GM23338 (cell line): ENCODE data around the gene GRAMD1A. TPM values are rescaled to one million over a fixed set of nuclear protein-coding genes. Genes with fewer than 3 reads are reported as not detected.
"Not testable (repeated sequence)": the region's sequence is repeated elsewhere in the genome, so short reads cannot be mapped to it uniquely, and the experiment has no call there.

Source experiments
- ATAC-seq: fragments of 200-7000 bp; cut with Tn5 transposase; 3 replicates; pipeline ENCODE4 v1.9.1; 2020
- DNase-seq: peaks from one replicate; pipeline ENCODE4 v3.0.0-alpha.2; 2015; ENCODE audit warnings: low spot score
- H2AFZ ChIP-seq: fragments of 200-600 bp; sonication (generic); 2 replicates; pipeline ENCODE4 v1.8.0; 2016; ENCODE audit warnings: antibody characterized with exemption, mild to moderate bottlenecking, moderate library complexity
- H3F3A ChIP-seq: fragments of 200-600 bp; sonication (generic); replicated peaks from 2 replicates; pipeline ENCODE4 v1.8.0; 2017; ENCODE audit warnings: antibody characterized with exemption, mixed run types, low read depth
- H3K27ac ChIP-seq: fragments of 200-600 bp; sonication (generic); 2 replicates; pipeline ENCODE4 v1.6.1; 2016; ENCODE audit warnings: low read depth
- H3K27me3 ChIP-seq: fragments of 200-600 bp; sonication (generic); 2 replicates; pipeline ENCODE4 v1.8.0; 2016; ENCODE audit warnings: mild to moderate bottlenecking, mixed run types, moderate library complexity; ENCODE audit not compliant: insufficient read depth
- H3K36me3 ChIP-seq: fragments of 200-600 bp; sonication (generic); 2 replicates; pipeline ENCODE4 v1.8.0; 2016; ENCODE audit warnings: mild to moderate bottlenecking; ENCODE audit not compliant: insufficient read depth
- H3K4me1 ChIP-seq: fragments of 200-600 bp; sonication (generic); 2 replicates; pipeline ENCODE4 v1.8.0; 2016; ENCODE audit warnings: mild to moderate bottlenecking, moderate library complexity; ENCODE audit not compliant: insufficient read depth
- H3K4me2 ChIP-seq: fragments of 200-600 bp; sonication (generic); 2 replicates; pipeline ENCODE4 v1.7.1; 2017; ENCODE audit warnings: mixed run types
- H3K4me3 ChIP-seq: fragments of 200-600 bp; sonication (generic); 2 replicates; pipeline ENCODE4 v1.6.1; 2016; ENCODE audit warnings: mixed run types
- H3K79me2 ChIP-seq: fragments of 200-600 bp; sonication (generic); replicated peaks from 2 replicates; pipeline ENCODE4 v1.8.0; 2017; ENCODE audit warnings: mild to moderate bottlenecking; ENCODE audit not compliant: insufficient read depth
- H3K9me2 ChIP-seq: fragments of 200-600 bp; sonication (generic); 2 replicates; pipeline ENCODE4 v1.8.0; 2017; ENCODE audit not compliant: insufficient read depth
- H4K20me1 ChIP-seq: fragments of 200-600 bp; sonication (generic); replicated peaks from 2 replicates; pipeline ENCODE4 v1.8.0; 2017; ENCODE audit warnings: mild to moderate bottlenecking; ENCODE audit not compliant: insufficient read depth
- H3K27ac Mint-ChIP-seq: 2 replicates; pipeline ENCODE4 v1.8.0; 2020; ENCODE audit warnings: inconsistent platforms, mild to moderate bottlenecking, moderate library complexity, mixed read lengths
- H3K27me3 Mint-ChIP-seq: 3 replicates; pipeline ENCODE4 v1.8.0; 2022; ENCODE audit warnings: low read depth, mild to moderate bottlenecking, moderate library complexity, mixed read lengths, inconsistent platforms; ENCODE audit not compliant: insufficient read depth, poor library complexity
- H3K36me3 Mint-ChIP-seq: 3 replicates; pipeline ENCODE4 v1.8.0; 2021; ENCODE audit warnings: low read depth, mild to moderate bottlenecking, inconsistent platforms, moderate library complexity, mixed read lengths
- H3K4me1 Mint-ChIP-seq: 3 replicates; pipeline ENCODE4 v1.8.0; 2020; ENCODE audit warnings: mild to moderate bottlenecking, inconsistent platforms, mixed read lengths
- H3K4me3 Mint-ChIP-seq: 3 replicates; pipeline ENCODE4 v1.8.0; 2021; ENCODE audit warnings: moderate library complexity, mild to moderate bottlenecking, inconsistent platforms, mixed read lengths
- H3K9me3 Mint-ChIP-seq: 3 replicates; pipeline ENCODE4 v1.8.0; 2020; ENCODE audit warnings: moderate library complexity, mild to moderate bottlenecking, inconsistent platforms, mixed read lengths
- CREB1 ChIP-seq: fragments of 250-450 bp; sonication (Bioruptor Pico); IDR thresholded peaks from 2 replicates; pipeline ENCODE4 v1.5.0; 2020; ENCODE audit warnings: low read depth, mild to moderate bottlenecking, moderate library complexity
- CTCF ChIP-seq, 2 experiments: fragments of 200-600 bp in 1 of 2; sonication (generic) in 1 of 2; conservative IDR thresholded peaks; 2 replicates each; pipeline versions ENCODE4 v1.5.1 to v1.6.1; 2016 to 2017; ENCODE audit warnings: antibody characterized with exemption in 2 of 2, low read depth in 2 of 2, mild to moderate bottlenecking in 2 of 2, moderate library complexity in 1 of 2
- ETS1 ChIP-seq: IDR thresholded peaks from 2 replicates; pipeline ENCODE4 v1.6.1; 2016; ENCODE audit warnings: antibody characterized with exemption
- EZH2phosphoT487 ChIP-seq: fragments of 200-600 bp; sonication (generic); IDR thresholded peaks from one replicate; pipeline ENCODE4 v1.8.1; 2018; ENCODE audit warnings: antibody characterized with exemption; ENCODE audit not compliant: unreplicated experiment
- NANOG ChIP-seq: IDR thresholded peaks from 2 replicates; pipeline ENCODE4 v1.6.1; 2016; ENCODE audit warnings: antibody characterized with exemption, borderline replicate concordance
- POLR2AphosphoS5 ChIP-seq: IDR thresholded peaks from 2 replicates; pipeline ENCODE4 v1.6.1; 2016; ENCODE audit warnings: antibody characterized with exemption, low read depth
- REST ChIP-seq: IDR thresholded peaks from one replicate; pipeline ENCODE4 v1.6.1; 2018; ENCODE audit warnings: antibody characterized with exemption; ENCODE audit not compliant: unreplicated experiment
- STAT1 ChIP-seq: IDR thresholded peaks from one replicate; pipeline ENCODE4 v1.6.1; 2016; ENCODE audit warnings: antibody characterized with exemption; ENCODE audit not compliant: unreplicated experiment
- ZNF331 ChIP-seq: fragments of 250-450 bp; sonication (Bioruptor Pico); IDR thresholded peaks from 2 replicates; pipeline ENCODE4 v1.5.0; 2020; ENCODE audit warnings: low read depth, mild to moderate bottlenecking, moderate library complexity
- ZNF462 ChIP-seq: fragments of 250-450 bp; sonication (Bioruptor Pico); IDR thresholded peaks from 2 replicates; pipeline ENCODE4 v1.5.0; 2020; ENCODE audit warnings: mild to moderate bottlenecking, moderate library complexity
- polyA plus RNA-seq: library from polyadenylated mRNA; unstranded; fragments of >200 nt; fragmentation: Nextera tagmentation; extraction: Ambion mirVana; gene quantifications from 2 replicates; pipeline ENCODE4 v1.2.1, GENCODE V29; 2016
- total RNA-seq: library from RNA; depleted of rRNA; stranded (reverse); fragments of >200 nt; shearing (Covaris generic); gene quantifications from 2 replicates; pipeline ENCODE4 v1.2.3, GENCODE V29; 2014

The GRAMD1A gene
- total and polyA plus RNA-seq, 2 experiments from 2014 or later, result 122 to 174 TPM

- peaks cover 17% of the 10 kb centered on the region for H3K27me3 Mint-ChIP-seq
- not testable (repeated sequence) for H3K4me3 ChIP-seq, H3F3A ChIP-seq, H3K9me2 ChIP-seq, ATAC-seq, H3K27ac ChIP-seq, H2AFZ ChIP-seq, H3K4me3 Mint-ChIP-seq, H4K20me1 ChIP-seq, H3K4me2 ChIP-seq, H3K36me3 ChIP-seq, H3K27ac Mint-ChIP-seq
- peaks cover 59% of the 10 kb centered on the region for H3K36me3 Mint-ChIP-seq
- Histone ChIP-seq H3K4me1 (peaks cover 13% of the 10 kb centered on the region), H3K27me3 (peaks cover 11% of the 10 kb centered on the region), H3K79me2 (peaks cover 15% of the 10 kb centered on the region)
- DNase-seq, result peak; percentile 44
- peaks cover 13% of the 10 kb centered on the region for H3K4me1 Mint-ChIP-seq
- peaks cover 66% of the 10 kb centered on the region for H3K9me3 Mint-ChIP-seq
- peak in 1 of 2 experiments; percentile 14; a peak in 1 of 4 replicates for TF ChIP-seq CTCF (conservative IDR thresholded peaks at IDR 0.05; ENCODE audit: low read depth in 2 of 2)
Observed at GRCh38 chr19:34965505-34965904, 34.6 kb upstream of the GRAMD1A start.

GRCh38 chr19:34967551-34967950, 32.6 kb upstream of the GRAMD1A start:
- Histone ChIP-seq H3K79me2 (peaks cover 7% of the 10 kb centered on the region), H4K20me1 (no peaks in the 10 kb centered on the region), H3K27ac (no peak overlapping the region), H3K27me3 (peaks cover 8% of the 10 kb centered on the region), H2AFZ (no peak overlapping the region), H3K4me3 (no peak overlapping the region), H3K36me3 (no peaks in the 10 kb centered on the region), H3K9me2 (no peaks in the 10 kb centered on the region), H3F3A (0 out of 2 replicates have a peak, but pooled peaks cover 3% of the 10 kb centered on the region), H3K4me2 (no peak overlapping the region), H3K4me1 (peaks cover 6% of the 10 kb centered on the region)
- Mint-ChIP-seq H3K4me3 (no peak overlapping the region), H3K27ac (no peak overlapping the region), H3K27me3 (peaks cover 14% of the 10 kb centered on the region), H3K9me3 (peaks cover 64% of the 10 kb centered on the region), H3K36me3 (peaks cover 50% of the 10 kb centered on the region), H3K4me1 (peaks cover 11% of the 10 kb centered on the region; the same call in 2 of the 3 replicates)
- DNase-seq (no peak), ATAC-seq (no peak)
- TF ChIP-seq ZNF331 (CRISPR knock-in tag), result no peak
- no peak for TF ChIP-seq STAT1
- no peak for TF ChIP-seq EZH2phosphoT487
- TF ChIP-seq NANOG, result no peak
- no peak for TF ChIP-seq POLR2AphosphoS5
- no peak for TF ChIP-seq REST
- TF ChIP-seq ETS1, result no peak
- TF ChIP-seq CREB1 (CRISPR knock-in tag), result no peak
- TF ChIP-seq ZNF462 (CRISPR knock-in tag), result no peak
